ENCODE results near the gene DDX21.
"Not testable (repeated sequence)": the region's sequence is repeated elsewhere in the genome, so short reads cannot be mapped to it uniquely, and the experiment has no call there.

The DDX21 gene

GRCh38 chr10:68955832-68956532, at the start of gene DDX21:
Gene DDX21, plus strand, starts transcription at chr10:68956170. Its CDS starts 56 bp downstream, at chr10:68956226.
- DNase-seq (ENCODE audit: low spot score): peak; percentile 91

DNA sequence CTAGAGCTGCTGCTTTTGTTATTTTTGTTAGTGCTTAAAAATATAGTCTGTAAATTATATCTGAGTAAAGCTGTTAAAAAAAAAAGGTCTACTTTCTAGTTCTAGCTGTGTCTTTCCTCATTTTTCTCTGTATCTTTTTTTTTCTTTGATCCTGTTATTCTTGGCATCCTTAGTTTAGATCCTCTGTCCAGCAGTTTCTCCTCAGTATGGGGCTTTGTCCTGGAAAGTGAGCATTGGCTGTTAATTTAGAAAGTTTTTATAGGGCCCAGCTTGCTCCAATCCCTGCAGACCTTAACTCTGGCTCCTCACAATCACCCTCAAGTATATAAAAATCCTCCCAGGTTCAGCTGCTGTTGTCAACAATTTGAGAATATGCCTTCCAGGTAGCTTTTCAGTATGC, 31.4 kb upstream of the DDX21 start:
- DNase-seq (ENCODE audit: low spot score): no peak

DNA sequence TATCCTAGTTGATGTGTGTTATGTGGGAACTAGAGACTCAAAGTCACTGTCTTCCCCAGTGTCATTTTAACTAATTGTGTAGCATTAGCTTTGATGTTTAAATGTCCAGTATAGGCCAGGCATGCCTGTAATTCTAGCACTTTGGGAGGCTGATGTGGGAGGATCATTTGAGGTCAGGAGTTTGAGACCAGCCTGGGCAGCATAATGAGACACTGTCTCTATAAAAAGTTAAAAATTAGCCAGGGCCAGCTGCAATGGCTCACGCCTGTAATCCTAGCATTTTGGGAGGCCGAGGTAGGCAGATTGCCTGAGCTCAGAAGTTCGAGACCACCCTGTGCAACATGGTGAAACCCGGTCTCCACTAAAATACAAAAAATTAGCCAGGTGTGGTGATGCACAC, 30.5 kb upstream of the DDX21 start:
- DNase-seq (ENCODE audit: low spot score): no peak

DNA sequence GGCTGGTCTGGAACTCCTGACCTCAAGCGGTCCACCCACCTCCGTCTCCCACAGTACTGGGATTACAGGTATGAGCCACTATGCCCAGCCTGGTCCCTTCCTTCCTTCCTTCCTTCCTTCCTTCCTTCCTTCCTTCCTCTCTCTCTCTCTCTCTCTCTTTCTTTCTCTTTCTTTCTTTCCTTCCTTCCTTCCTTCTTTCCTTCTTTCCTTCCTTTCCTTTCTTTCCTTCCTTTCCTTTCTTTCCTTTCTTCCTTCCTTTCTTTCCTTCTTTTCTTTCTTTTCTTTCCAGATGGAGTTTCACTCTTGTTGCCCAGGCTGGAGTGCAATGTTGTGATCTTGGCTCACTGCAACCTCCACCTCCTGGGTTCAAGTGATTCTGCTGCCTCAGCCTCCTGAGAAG, 26.8 kb upstream of the DDX21 start:
- not testable (repeated sequence) for DNase-seq (ENCODE audit: low spot score)

DNA sequence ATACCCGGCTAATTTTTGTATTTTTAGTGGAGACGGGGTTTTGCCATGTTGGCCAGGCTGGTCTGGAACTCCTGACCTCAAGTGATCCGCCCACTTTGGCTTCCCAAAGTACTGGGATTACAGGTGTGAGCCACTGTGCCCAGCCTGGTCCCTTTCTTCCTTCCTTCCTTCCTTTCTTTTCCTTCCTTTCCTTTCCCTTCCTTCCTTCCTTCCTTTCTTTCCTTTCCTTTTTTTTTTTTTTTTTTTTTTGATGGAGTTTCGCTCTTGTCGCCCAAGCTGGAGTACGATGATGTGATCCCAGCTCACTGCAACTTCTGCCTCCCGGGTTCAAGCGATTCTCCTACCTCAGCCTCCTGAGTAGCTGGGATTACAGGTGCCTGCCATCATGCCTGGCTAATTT, 26.1 kb upstream of the DDX21 start:
- not testable (repeated sequence) for DNase-seq (ENCODE audit: low spot score)

DNA sequence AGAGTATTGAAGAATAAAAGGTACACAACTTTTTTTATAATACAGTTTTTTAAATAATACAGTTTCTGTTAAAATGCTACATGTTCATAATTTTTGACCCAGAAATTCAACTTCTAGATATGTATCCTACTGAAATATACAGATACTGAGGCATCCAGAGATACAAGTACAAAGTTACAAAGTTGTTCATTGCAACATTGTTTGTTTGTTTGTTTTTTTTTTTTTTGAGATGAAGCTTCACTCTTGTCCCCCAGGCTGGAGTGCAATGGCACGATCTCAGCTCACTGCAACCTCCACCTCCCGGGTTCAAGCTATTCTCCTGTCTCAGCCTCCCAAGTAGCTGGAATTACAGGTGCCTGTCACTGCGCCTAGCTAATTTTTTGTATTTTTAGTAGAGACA, 23.1 kb upstream of the DDX21 start:
- not testable (repeated sequence) for DNase-seq (ENCODE audit: low spot score)

GRCh38 chr10:68934994-68935393, 21.0 kb upstream of the DDX21 start:
- no peak for DNase-seq (ENCODE audit: low spot score)

GRCh38 chr10:68938117-68938516, 17.9 kb upstream of the DDX21 start:
- DNase-seq (ENCODE audit: low spot score): no peak

GRCh38 chr10:68938884-68939283, 17.1 kb upstream of the DDX21 start:
- no peak for DNase-seq (ENCODE audit: low spot score)

GRCh38 chr10:68940917-68941316, 15.1 kb upstream of the DDX21 start:
- DNase-seq (ENCODE audit: low spot score): not testable (repeated sequence)

DNA sequence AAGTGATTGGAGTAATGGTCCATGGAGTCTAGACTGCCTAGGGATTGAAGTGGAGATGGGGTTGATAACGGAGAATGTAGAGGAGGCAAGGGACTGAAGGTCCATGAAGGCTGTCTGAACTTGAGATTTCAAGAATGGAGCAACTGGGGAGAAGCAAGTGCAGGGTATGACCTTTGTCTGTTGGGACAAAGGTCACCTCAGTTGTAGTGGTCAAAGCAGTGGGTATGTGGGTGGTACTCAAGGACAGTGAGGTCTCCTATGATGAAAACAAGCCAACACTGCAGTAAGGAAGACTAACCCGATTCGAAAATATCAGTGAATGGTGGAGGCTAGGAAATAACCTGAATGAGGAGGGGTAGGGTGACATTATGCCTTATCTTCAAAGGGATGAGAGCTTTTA, 5.4 kb upstream of the DDX21 start:
- DNase-seq (ENCODE audit: low spot score): no peak

DNA sequence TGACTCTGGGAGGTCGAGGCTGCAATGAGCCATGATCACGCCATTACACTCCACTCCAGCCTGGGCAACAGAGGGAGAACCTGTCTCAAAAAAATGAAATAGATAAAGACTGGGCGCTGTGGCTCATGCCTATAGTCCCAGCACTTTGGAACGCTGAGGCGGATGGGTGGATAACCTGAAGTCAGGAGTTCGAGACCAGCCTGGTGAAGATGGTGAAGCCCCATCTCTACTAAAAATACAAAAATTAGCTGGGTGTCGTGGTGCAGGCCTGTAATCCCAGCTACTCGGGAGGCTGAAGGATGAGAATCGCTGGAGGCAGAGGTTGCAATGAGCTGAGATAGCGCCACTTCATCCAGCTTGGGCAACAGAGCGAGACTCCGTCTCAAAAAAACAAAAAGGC, 1.1 kb upstream of the DDX21 start:
- DNase-seq (ENCODE audit: low spot score): no peak

GRCh38 chr10:68955355-68955831, 577 bp upstream of the DDX21 start:
- DNase-seq (ENCODE audit: low spot score): peak; percentile 80

DNA sequence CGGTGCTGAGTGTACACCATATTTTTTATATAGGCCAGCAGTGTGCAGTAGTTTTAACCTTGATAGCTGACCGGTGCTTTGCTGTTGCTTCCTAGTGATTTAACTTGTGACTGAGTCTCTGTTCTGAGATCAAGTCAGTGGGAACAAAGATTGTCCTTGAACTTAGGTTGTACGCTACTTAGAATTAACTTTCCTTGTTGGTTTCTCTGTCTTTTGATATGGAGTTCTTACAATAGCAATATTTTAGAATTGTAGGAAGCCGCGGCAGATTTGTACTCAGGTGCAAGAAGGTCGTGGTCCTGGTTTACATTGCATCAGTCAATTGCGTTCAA, 1.3 kb downstream of the DDX21 start:
- no peak for DNase-seq (ENCODE audit: low spot score)

DNA sequence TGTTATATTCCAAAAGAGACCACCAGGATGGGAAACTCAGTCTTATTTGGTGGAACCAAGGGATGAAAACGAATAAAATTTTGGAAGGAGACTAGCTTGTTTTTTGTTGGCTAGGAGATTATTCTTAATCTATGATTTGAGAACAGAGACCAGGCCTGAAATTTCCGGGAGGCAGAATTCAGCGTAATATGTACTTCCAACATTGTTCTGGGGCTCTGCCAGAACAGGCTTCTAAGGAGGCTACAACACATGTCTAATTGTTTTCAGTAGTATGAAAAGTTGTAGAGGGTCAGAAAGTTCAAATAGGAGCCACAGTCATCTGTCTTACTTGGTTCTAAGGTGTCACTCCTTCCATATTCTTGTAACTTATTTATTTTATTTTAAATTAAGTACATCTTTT, 1.7 kb downstream of the DDX21 start:
- DNase-seq (ENCODE audit: low spot score): no peak

DNA sequence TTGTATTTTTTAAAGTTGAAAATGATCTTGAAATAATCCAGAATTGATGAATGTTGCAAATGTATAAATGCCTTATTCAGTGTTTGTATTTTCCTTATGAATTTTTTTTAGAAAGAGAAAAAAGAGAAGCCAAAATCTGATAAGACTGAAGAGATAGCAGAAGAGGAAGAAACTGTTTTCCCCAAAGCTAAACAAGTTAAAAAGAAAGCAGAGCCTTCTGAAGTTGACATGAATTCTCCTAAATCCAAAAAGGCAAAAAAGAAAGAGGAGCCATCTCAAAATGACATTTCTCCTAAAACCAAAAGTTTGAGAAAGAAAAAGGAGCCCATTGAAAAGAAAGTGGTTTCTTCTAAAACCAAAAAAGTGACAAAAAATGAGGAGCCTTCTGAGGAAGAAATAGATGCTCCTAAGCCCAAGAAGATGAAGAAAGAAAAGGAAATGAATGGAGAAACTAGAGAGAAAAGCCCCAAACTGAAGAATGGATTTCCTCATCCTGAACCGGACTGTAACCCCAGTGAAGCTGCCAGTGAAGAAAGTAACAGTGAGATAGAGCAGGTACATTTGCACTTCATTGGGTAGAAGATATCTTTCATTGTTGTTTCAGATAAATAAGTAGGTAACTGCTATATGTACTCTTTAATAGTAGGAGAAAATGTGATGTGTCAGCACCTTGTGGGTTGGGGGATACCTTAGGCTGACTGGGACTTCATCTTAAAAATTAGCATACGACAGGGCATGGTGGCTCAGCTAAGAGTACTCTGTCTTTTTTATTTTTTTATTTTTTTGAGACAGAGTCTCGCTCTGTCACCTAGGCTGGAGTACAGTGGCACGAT, 3.9 kb downstream of the DDX21 start:
- no peak for DNase-seq (ENCODE audit: low spot score)

GRCh38 chr10:68963151-68963550, 7.2 kb downstream of the DDX21 start:
- DNase-seq (ENCODE audit: low spot score): no peak

GRCh38 chr10:68973975-68974374, 18.0 kb downstream of the DDX21 start:
- no peak for DNase-seq (ENCODE audit: low spot score)

- DNase-seq (ENCODE audit: low spot score): not testable (repeated sequence)
Measured at GRCh38 chr10:68975936-68976473, 20.0 kb downstream of the DDX21 start.

DNA sequence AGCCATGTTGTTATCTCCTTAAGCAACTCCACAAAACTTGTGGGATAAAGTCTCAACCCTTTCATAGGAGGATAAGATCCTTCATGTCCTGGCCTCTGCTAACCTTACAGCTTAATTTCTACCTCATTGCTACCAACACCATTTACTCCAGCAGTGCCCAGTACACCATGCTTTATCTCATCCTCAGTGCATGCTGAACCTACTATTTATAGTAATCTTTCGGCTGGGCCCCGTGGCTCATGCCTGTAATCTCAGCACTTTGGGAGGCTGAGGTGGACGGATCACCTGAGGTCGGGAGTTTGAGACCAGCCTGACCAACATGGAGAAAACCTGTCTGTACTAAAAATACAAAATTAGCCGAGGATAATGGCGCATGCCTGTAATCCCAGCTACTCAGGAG, 23.8 kb downstream of the DDX21 start:
- not testable (repeated sequence) for DNase-seq (ENCODE audit: low spot score)

GRCh38 chr10:68981074-68981473, 25.1 kb downstream of the DDX21 start:
- no peak for DNase-seq (ENCODE audit: low spot score)

DNA sequence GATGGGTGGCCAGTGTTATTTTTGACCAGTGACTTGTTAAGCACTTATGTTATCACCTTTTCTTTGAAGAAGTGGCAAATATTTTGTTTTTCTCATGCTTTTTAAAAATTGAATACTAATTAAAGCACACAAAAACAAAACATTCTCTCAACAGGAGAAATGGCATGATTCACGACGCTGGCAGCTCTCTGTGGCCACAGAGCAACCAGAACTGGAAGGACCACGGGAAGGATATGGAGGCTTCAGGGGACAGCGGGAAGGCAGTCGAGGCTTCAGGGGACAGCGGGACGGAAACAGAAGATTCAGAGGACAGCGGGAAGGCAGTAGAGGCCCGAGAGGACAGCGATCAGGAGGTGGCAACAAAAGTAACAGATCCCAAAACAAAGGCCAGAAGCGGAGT, 26.4 kb downstream of the DDX21 start:
- DNase-seq (ENCODE audit: low spot score): no peak

DNA sequence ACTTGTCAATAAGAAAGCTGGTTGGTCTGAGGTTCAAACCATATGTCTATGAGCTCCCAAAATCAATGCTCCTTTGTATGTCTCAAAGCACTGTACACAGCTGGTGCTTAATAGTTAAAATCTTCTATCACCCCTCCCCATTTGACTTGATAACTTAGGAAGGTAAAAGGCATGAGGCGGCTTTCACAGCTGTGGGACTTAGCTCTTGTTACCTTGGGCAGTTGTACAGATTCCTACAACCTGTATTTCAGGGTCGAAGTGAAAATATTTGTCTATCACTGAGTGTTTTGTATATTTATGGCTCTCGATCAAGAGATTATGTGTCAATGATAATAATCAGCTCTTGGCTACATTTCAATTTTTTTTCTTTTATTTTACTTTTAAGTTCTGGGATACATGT, 31.6 kb downstream of the DDX21 start:
- no peak for DNase-seq (ENCODE audit: low spot score)
